Activated T-helper 1 cell treated with anti-CD3 and anti-CD28 coated beads, Interleukin-2, amount 50 U/mL, for 16 hours (primary cell): ENCODE results near the gene RERE.

ENCODE experiments used
- DNase-seq, 2 donors: peaks; one replicate each; pipeline ENCODE4 v3.0.0-alpha.2; 2020; ENCODE audit warnings: low read depth in 1 of 2, low spot score in 1 of 2

Gene RERE

GRCh38 chr1:8486047-8486446, 331.4 kb downstream of the RERE start:
- DNase-seq: no peak

GRCh38 chr1:8483586-8483985, 333.9 kb downstream of the RERE start:
- DNase-seq: no peak

GRCh38 chr1:8482979-8483381, 334.5 kb downstream of the RERE start:
- DNase-seq: no peak

GRCh38 chr1:8481650-8482380, 335.6 kb downstream of the RERE start:
- DNase-seq: no peak

- no peak for DNase-seq
These were observed 338.9 kb downstream of the RERE start for GRCh38 chr1:8478566-8478965.

GRCh38 chr1:8477983-8478362, 339.5 kb downstream of the RERE start:
- no peak for DNase-seq

GRCh38 chr1:8477166-8477982, 340.1 kb downstream of the RERE start:
- DNase-seq: no peak

- DNase-seq: no peak
These were observed 341.4 kb downstream of the RERE start for GRCh38 chr1:8476006-8476405.

GRCh38 chr1:8474369-8474768, 343.1 kb downstream of the RERE start:
- no peak for DNase-seq

GRCh38 chr1:8473891-8474300, 343.5 kb downstream of the RERE start:
- no peak for DNase-seq

- DNase-seq: no peak
These were observed 344.1 kb downstream of the RERE start for GRCh38 chr1:8473121-8473875.

- no peak for DNase-seq
These were observed 344.8 kb downstream of the RERE start for GRCh38 chr1:8472668-8473067.

- DNase-seq: no peak
These were observed 346.0 kb downstream of the RERE start for GRCh38 chr1:8471451-8471850.

- no peak for DNase-seq
These were observed 348.7 kb downstream of the RERE start for GRCh38 chr1:8468751-8469150.

GRCh38 chr1:8467308-8467707, 350.1 kb downstream of the RERE start:
- no peak for DNase-seq

- DNase-seq: no peak
These were observed 351.7 kb downstream of the RERE start for GRCh38 chr1:8465692-8466091.

- no peak for DNase-seq
These were observed 352.4 kb downstream of the RERE start for GRCh38 chr1:8465013-8465412.

GRCh38 chr1:8464377-8464776, 353.1 kb downstream of the RERE start:
- no peak for DNase-seq

GRCh38 chr1:8463144-8463927, 354.1 kb downstream of the RERE start:
- no peak for DNase-seq

GRCh38 chr1:8462371-8462892, 355.0 kb downstream of the RERE start:
- no peak for DNase-seq
